NT2/D1 (cell line): ENCODE data around the gene TSPAN14.

Experiments used
- DNase-seq: peaks from one replicate; pipeline ENCODE4 v3.0.0-alpha.2; 2011; ENCODE audit warnings: low read depth, low spot score
- H3K27me3 ChIP-seq: 2 replicates; pipeline ENCODE4 v1.6.0; 2011; ENCODE audit warnings: mild to moderate bottlenecking; ENCODE audit not compliant: insufficient read length, insufficient read depth
- H3K36me3 ChIP-seq: 2 replicates; pipeline ENCODE4 v1.6.1; 2011; ENCODE audit warnings: mild to moderate bottlenecking, low read length, mixed read lengths; ENCODE audit not compliant: insufficient read depth, insufficient read length
- H3K4me1 ChIP-seq: 2 replicates; pipeline ENCODE4 v1.5.1; 2011; ENCODE audit not compliant: insufficient read depth, insufficient read length
- H3K4me3 ChIP-seq: 2 replicates; pipeline ENCODE4 v1.5.1; 2011; ENCODE audit warnings: low read depth; ENCODE audit not compliant: insufficient read length
- H3K9ac ChIP-seq: 2 replicates; pipeline ENCODE4 v1.6.0; 2011; ENCODE audit warnings: low read depth; ENCODE audit not compliant: insufficient read length
- H3K9me3 ChIP-seq: 2 replicates; pipeline ENCODE4 v1.5.1; 2011; ENCODE audit warnings: mild to moderate bottlenecking, low read length; ENCODE audit not compliant: insufficient read depth
- SUZ12 ChIP-seq: IDR thresholded peaks from 2 replicates; pipeline ENCODE4 v1.6.1; 2011; ENCODE audit not compliant: insufficient read length, insufficient read depth; ENCODE audit errors: extremely low read depth
- YY1 ChIP-seq: IDR thresholded peaks from 2 replicates; pipeline ENCODE4 v1.6.1; 2011; ENCODE audit not compliant: insufficient read length, insufficient read depth
- ZNF274 ChIP-seq: IDR thresholded peaks from 2 replicates; pipeline ENCODE4 v1.6.1; 2011; ENCODE audit warnings: mild to moderate bottlenecking, low read depth, low read length

TSPAN14 gene

GRCh38 chr10:80470266-80470665 is 16.2 kb downstream of the TSPAN14 start:
- no peak overlapping the region for H3K4me3 ChIP-seq
- no peaks in the 10 kb centered on the region for H3K9me3 ChIP-seq
- H3K36me3 ChIP-seq: peaks cover 22% of the 10 kb centered on the region
- H3K9ac ChIP-seq: no peak overlapping the region
- no peak for TF ChIP-seq SUZ12
- TF ChIP-seq YY1: no peak
- no peak for TF ChIP-seq ZNF274
- no peak for DNase-seq
- peaks cover 20% of the 10 kb centered on the region for H3K27me3 ChIP-seq
- peaks cover 4% of the 10 kb centered on the region for H3K4me1 ChIP-seq

GRCh38 chr10:80471001-80471400 is 16.9 kb downstream of the TSPAN14 start:
- Histone ChIP-seq H3K9ac (no peak overlapping the region), H3K4me3 (no peak overlapping the region), H3K4me1 (peaks cover 2% of the 10 kb centered on the region), H3K27me3 (peaks cover 20% of the 10 kb centered on the region), H3K36me3 (peaks cover 22% of the 10 kb centered on the region), H3K9me3 (no peaks in the 10 kb centered on the region)
- no peak for DNase-seq
- TF ChIP-seq SUZ12: no peak
- TF ChIP-seq ZNF274: no peak
- TF ChIP-seq YY1: no peak

GRCh38 chr10:80471715-80472233 is 17.7 kb downstream of the TSPAN14 start:
- Histone ChIP-seq H3K4me3 (no peak overlapping the region), H3K9ac (no peak overlapping the region), H3K36me3 (peaks cover 22% of the 10 kb centered on the region), H3K4me1 (peaks cover 2% of the 10 kb centered on the region), H3K9me3 (no peaks in the 10 kb centered on the region), H3K27me3 (peaks cover 20% of the 10 kb centered on the region)
- no peak for TF ChIP-seq YY1
- TF ChIP-seq SUZ12: no peak
- no peak for TF ChIP-seq ZNF274
- DNase-seq: no peak

GRCh38 chr10:80472234-80473095 is 18.4 kb downstream of the TSPAN14 start:
- Histone ChIP-seq H3K36me3 (peaks cover 22% of the 10 kb centered on the region), H3K4me3 (no peak overlapping the region), H3K9me3 (no peaks in the 10 kb centered on the region), H3K9ac (no peak overlapping the region), H3K4me1 (peaks cover 2% of the 10 kb centered on the region), H3K27me3 (peaks cover 20% of the 10 kb centered on the region)
- TF ChIP-seq ZNF274: no peak
- DNase-seq: no peak

GRCh38 chr10:80473096-80473657 is 19.1 kb downstream of the TSPAN14 start:
- H3K9me3 ChIP-seq: no peaks in the 10 kb centered on the region
- H3K4me1 ChIP-seq: peaks cover 2% of the 10 kb centered on the region
- H3K4me3 ChIP-seq: no peak overlapping the region
- peaks cover 20% of the 10 kb centered on the region for H3K27me3 ChIP-seq
- no peak for DNase-seq
- no peak overlapping the region for H3K9ac ChIP-seq
- no peak for TF ChIP-seq ZNF274
- no peak for TF ChIP-seq YY1
- no peak for TF ChIP-seq SUZ12
- H3K36me3 ChIP-seq: peaks cover 22% of the 10 kb centered on the region

GRCh38 chr10:80473692-80474596 is 19.8 kb downstream of the TSPAN14 start:
- peaks cover 22% of the 10 kb centered on the region for H3K36me3 ChIP-seq
- H3K4me1 ChIP-seq: peaks cover 2% of the 10 kb centered on the region

More at GRCh38 chr10:80473692-80474596, 19.8 kb downstream of the TSPAN14 start:
- TF ChIP-seq ZNF274 (no peak), SUZ12 (no peak), YY1 (no peak)
- DNase-seq: no peak
- Histone ChIP-seq H3K4me3 (no peak overlapping the region), H3K27me3 (peaks cover 16% of the 10 kb centered on the region), H3K9me3 (no peaks in the 10 kb centered on the region), H3K9ac (no peak overlapping the region)
